Islet of Langerhans (tissue), 1 donor: Measurements from ENCODE around the gene CD300C.
"Not testable (repeated sequence)": the region's sequence is repeated elsewhere in the genome, so short reads cannot be mapped to it uniquely, and the experiment has no call there.

Source experiments
- FAIRE-seq: peaks from one replicate; lab custom pipeline; 2011; peaks lifted over from hg19 to GRCh38; lab: Jason Lieb, UNC

CD300C gene

GRCh38 chr17:74545843-74546230, at the start of gene CD300C:
TSS of gene CD300C (minus strand) at chr17:74546115. CDS start at chr17:74545782, 333 bp downstream.
- no peak for FAIRE-seq

GRCh38 chr17:74595037-74595750, 49.3 kb upstream of the CD300C start:
- FAIRE-seq: no peak

DNA sequence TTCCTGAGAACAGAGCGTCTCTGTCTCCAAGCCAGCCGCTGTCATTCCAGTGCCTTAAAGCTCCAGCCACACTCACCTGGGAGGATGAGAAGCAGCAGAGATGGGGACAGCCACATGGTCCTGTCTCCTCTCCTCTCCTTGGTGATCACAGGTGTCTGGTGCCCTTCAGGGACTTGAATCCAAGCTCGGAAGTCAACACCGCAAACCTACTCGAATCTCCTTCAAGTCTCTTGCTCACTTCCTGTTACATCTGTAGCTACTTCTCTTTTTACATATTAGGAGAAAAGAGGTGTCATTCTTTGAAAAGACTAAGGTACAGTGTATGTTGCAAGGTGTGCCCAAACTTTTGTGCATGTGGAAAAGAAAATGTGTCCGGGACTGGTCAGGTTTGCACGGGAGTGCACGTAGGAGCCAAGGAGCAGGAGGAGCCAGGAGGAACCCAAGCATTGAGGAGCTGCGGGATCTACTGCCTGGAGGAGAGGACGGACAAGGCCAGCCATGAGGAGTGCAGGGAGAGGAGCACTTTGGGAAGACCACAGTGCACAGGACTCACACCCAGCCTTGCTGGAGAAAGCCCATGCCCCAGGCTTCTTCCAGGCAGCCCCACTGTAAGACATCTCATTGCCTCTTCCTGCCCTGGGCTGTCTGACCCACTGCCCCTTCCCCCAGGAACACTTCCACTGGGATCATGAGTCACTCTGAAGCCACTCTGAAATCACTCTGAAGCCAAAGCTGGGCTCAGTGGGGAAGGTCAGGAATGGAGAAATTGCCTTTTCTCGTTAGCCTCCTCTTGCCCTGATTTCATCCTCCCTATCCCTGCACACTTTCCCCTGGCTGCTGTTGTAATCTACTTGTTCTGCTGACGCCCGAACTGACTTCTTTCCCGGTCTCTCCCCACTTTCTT, 46.4 kb upstream of the CD300C start, which contains the start of gene CD300LD:
CD300LD (minus strand) TSS at position 197 of the 904 bp plus-strand sequence; CDS start at position 116, 81 bp downstream.
- FAIRE-seq: no peak

DNA sequence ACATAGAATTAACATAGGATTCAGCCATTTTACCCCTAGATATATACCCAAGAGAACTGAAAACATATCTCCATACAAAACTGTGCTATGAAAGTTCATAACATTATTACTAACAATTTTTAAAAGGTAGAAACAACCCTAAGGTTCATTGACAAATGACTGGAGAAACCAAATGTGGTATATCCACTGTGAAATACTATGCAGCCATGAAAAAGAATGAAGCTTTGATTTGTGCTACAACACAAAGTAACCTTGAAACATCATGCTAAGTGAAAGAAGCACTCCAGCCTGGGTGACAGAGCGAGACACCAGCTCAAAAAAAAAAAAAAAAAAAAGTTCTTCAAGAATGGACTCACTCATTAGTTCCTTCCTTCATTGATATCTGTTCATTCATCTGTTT, 45.6 kb upstream of the CD300C start:
- no peak for FAIRE-seq

GRCh38 chr17:74585711-74586110, 39.8 kb upstream of the CD300C start:
- no peak for FAIRE-seq

GRCh38 chr17:74584292-74585060, 38.6 kb upstream of the CD300C start:
- FAIRE-seq: no peak

DNA sequence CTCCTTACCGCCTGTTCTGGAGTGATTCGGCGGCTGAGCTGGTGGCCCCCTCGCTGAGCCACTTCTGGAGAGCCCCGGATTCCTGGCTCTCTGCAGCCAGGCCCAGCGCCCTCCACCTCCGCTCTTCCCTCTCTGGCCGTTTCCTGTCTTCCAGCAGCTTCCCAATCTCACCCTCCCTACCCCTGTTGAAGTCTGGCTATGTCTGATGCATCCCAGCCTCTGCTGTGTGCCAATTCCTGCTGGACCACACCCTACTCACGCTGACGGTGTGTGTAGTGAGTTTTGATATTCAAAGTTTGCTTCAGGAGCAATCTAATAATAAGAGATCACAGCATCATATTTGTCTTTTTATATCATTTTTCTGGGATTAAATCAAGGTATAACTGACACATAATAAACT, 36.7 kb upstream of the CD300C start:
- no peak for FAIRE-seq

GRCh38 chr17:74579900-74580299, 34.0 kb upstream of the CD300C start:
- no peak for FAIRE-seq

- FAIRE-seq: no peak
Measured at GRCh38 chr17:74578979-74579378, 33.1 kb upstream of the CD300C start.

GRCh38 chr17:74574489-74575142, 28.7 kb upstream of the CD300C start:
- no peak for FAIRE-seq

DNA sequence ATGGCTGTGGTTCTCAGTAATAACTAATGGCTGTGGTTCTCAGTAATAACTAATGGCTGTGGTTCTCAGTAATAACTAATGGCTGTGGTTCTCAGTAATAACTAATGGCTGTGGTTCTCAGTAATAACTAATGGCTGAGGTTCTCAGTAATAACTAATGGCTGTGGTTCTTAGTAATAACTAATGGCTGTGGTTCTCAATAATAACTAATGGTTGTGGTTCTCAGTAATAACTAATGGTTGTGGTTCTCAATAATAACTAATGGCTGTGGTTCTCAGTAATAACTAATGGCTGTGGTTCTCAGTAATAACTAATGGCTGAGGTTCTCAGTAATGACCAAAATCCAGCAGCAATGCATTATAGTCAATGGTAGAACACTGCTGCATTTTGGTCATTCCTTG, 27.7 kb upstream of the CD300C start:
- FAIRE-seq: not testable (repeated sequence)

DNA sequence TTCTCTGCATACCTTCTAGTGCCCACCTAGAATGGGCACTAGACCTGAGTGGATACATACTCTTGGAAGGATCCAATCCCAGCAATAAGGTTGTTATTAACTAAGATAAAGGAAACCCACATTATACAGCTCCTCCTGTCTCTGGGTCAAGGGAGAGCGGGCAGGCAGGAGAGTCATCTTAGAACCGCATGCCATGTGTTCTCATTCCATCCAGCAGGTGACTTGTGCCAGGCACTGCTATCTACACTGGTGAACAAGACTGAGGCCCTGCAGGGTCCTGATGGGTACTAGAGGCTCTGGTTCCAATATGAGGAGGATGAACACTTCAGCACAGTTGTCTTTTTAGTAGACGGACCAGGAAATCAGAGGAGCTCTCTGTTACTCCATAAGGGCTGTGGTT, 27.3 kb upstream of the CD300C start:
- no peak for FAIRE-seq

GRCh38 chr17:74571621-74572270, 25.8 kb upstream of the CD300C start:
- FAIRE-seq: no peak

DNA sequence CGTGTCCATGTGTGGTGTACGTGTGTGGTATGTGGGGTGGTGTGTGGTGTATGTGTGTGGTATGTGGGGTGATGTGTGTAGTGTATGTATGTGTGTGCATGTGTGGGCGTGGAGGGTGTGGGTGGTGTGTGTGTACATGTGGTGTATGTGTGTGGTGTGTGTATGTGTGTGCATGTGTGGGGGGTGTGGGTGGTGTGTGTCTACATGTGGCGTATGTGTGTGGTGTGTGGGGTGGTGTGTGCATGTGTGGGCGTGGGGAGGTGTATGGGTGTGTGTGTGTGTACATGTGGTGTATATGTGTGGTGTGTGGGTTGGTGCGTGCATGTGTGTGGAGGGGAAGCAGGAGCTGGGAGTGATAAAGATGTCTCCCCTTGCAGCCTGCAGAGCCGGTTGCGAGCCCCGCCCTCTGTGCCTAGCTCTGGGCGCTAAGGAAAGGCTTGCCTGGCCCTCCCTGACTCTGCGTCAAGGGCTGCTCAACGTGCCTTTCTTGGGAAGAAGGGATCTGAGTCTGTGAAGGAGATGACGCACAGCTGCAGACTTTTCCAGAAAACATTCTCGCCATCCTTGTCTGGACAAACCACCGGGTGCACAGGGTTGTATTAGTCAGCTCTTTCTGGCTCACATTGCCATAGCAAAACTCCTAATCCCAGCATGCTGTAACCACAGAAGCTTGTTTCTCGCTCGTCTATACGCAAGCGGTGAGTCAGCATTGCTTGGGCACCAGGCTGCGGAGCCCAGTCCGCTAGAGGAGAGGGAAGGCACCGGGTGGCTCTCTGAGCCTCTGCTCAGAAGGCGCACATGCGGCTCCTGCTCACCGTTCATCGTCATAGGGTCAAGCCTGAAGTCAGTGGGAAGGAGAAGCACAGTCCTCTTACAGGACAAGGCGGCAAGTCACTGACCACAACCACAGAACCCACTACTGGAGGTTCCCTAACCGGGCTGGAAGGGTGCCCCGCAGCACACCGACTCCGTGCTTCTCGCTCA, 23.4 kb upstream of the CD300C start:
- FAIRE-seq: no peak

- no peak for FAIRE-seq
Measured at GRCh38 chr17:74568106-74568873, 22.4 kb upstream of the CD300C start.

DNA sequence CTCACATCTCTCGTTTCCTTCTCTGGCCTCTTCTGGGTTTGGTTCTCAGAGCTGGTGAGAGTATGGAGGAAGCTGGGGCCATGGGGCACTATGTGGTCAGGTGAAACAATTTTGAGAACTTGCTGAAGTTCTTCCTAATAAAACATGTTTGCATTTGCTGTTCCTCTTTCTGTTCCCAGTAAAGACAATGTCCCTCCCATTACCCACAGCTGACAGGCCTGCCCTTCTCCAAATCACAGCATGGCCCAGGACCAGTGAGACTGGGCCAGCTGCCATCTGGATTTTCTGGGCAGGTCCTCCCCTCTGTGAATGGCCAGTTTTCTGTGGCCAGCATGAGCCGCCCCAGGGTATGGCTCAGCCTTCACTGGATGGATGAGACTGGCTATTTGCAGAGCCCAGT, 21.5 kb upstream of the CD300C start, which contains the start of gene CD300H:
CD300H (minus strand) TSS at position 113 of the 400 bp plus-strand sequence.
- no peak for FAIRE-seq

GRCh38 chr17:74566132-74566753, 20.3 kb upstream of the CD300C start:
- no peak for FAIRE-seq

DNA sequence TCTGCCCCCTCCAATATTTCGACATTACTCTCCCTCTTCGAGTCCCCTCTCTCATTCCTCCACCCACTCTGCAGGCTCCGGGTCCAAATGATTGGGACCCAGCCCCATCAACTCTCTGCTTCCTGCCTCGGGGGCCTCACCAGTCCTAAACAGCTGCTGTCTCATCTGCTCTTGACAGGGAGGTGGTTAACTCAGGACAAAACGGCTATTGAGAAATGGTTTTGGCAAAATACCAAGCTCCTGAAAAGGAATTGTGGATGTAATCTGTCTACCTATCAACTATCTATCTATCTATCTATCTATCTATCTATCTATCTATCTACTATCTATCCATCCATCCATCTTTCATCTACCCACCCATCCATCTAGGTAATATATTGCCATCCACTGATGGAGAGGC, 19.2 kb upstream of the CD300C start:
- FAIRE-seq: no peak

GRCh38 chr17:74563358-74563757, 17.4 kb upstream of the CD300C start:
- FAIRE-seq: no peak
